Kidney (tissue), 14 donors: ENCODE results near the gene LTF. TPM values are rescaled to one million over a fixed set of nuclear protein-coding genes. Genes with fewer than 3 reads are reported as not detected.

ENCODE experiments used
- DNase-seq, 5 donors: peaks; one replicate each; pipeline ENCODE4 v3.0.0-alpha.2; 2013 to 2020
- FAIRE-seq: peaks from 2 replicates; lab custom pipeline; 2012; peaks lifted over from hg19 to GRCh38; lab: Jason Lieb, UNC
- H3K27ac ChIP-seq, 2 donors: one replicate each; pipeline ENCODE4 v1.7.0; 2013; ENCODE audit warnings: low read depth in 2 of 2, low read length in 2 of 2, inconsistent platforms in 1 of 2
- H3K27me3 ChIP-seq: one replicate; pipeline ENCODE4 v1.7.1; 2013; ENCODE audit warnings: low read length, inconsistent platforms; ENCODE audit not compliant: control insufficient read depth, insufficient read depth
- H3K36me3 ChIP-seq, 3 donors: one replicate each; pipeline versions ENCODE4 v1.7.0 to v1.7.1; 2013; ENCODE audit warnings: low read length in 3 of 3, control low read depth in 1 of 3, inconsistent platforms in 1 of 3; ENCODE audit not compliant: insufficient read depth in 3 of 3, control insufficient read depth in 2 of 3
- H3K4me1 ChIP-seq, 3 donors: one replicate each; pipeline versions ENCODE4 v1.7.0 to v1.7.1; 2013; ENCODE audit warnings: low read length in 3 of 3, inconsistent platforms in 1 of 3, low read depth in 1 of 3; ENCODE audit not compliant: control insufficient read depth in 2 of 3, insufficient read depth in 2 of 3
- H3K4me3 ChIP-seq, 3 donors: one replicate each; pipeline versions ENCODE4 v1.7.0 to v1.8.1; 2013; ENCODE audit warnings: low read length in 3 of 3, control low read depth in 1 of 3, inconsistent platforms in 1 of 3
- H3K9ac ChIP-seq, 3 donors: one replicate each; pipeline versions ENCODE4 v1.7.0 to v1.7.1; 2013; ENCODE audit warnings: low read length in 3 of 3, control low read depth in 1 of 3, inconsistent platforms in 1 of 3
- H3K9me3 ChIP-seq, 3 donors: one replicate each; pipeline versions ENCODE4 v1.7.0 to v1.7.1; 2013; ENCODE audit warnings: low read length in 3 of 3, control low read depth in 1 of 3, inconsistent platforms in 1 of 3; ENCODE audit not compliant: control insufficient read depth in 2 of 3, insufficient read depth in 1 of 3
- CTCF ChIP-seq: IDR thresholded peaks from 3 replicates; pipeline ENCODE4 v1.5.1; 2012; ENCODE audit warnings: mild to moderate bottlenecking, moderate library complexity, borderline replicate concordance; ENCODE audit not compliant: insufficient read depth; ENCODE audit errors: extremely low read depth
- intact Hi-C: fragments of 100-400 bp; cut with DNase I; formaldehyde crosslinking; loops from one replicate; pipeline ENCODE4 v1.11.1; 2022
- polyA plus RNA-seq: library from polyadenylated mRNA; stranded (reverse); fragments of 350-450 nt; fragmentation: Illumina TruSeq; extraction: RNeasy Lipid Tissue Mini Kit (QIAGEN cat#74804); gene quantifications from one replicate; pipeline ENCODE4 v1.2.3, GENCODE V29; 2014; ENCODE audit warnings: low read depth, low replicate concordance; ENCODE audit not compliant: insufficient read depth
- total RNA-seq: library from RNA; stranded (reverse); fragmentation: NEBNext Ultra II Directional; extraction: Animal tissue kit (Norgen Biotek cat#: 25700); gene quantifications from one replicate; pipeline ENCODE4 v1.2.1, GENCODE V29; 2021
- donor health status: control.
- donor health status: control.
- donor health status: control.
- donor health status: control.
- donor health status: control.
- donor health status: DM: yes; HTN: yes; CAD: no.
- donor health status: Normal renal cell carcinoma (clear cell type).

LTF gene
- total and polyA plus RNA-seq, 2 donors from 2014 or later = 34.7 to 1,823 TPM

GRCh38 chr3:46423588-46423987 lies 41.1 kb downstream of the LTF start:
- DNase-seq (no peak), FAIRE-seq (no peak)
- no peak overlapping the region for H3K27ac ChIP-seq

GRCh38 chr3:46422617-46423016 lies 42.1 kb downstream of the LTF start:
- no peaks in the 10 kb centered on the region for H3K36me3 ChIP-seq
- no peak for DNase-seq
- H3K9ac ChIP-seq = no peak overlapping the region
- no peaks in the 10 kb centered on the region for H3K27me3 ChIP-seq
- intact Hi-C loops = no loop called here
- H3K4me3 ChIP-seq = no peak overlapping the region
- no peak for FAIRE-seq
- no peak for TF ChIP-seq CTCF
- H3K4me1 ChIP-seq = peaks cover 0 to 2% (median 0%) of the 10 kb centered on the region in 3 donors
- H3K27ac ChIP-seq = no peak overlapping the region
- no peaks in the 10 kb centered on the region for H3K9me3 ChIP-seq

More at GRCh38 chr3:46423588-46423987, 41.1 kb downstream of the LTF start:
- Histone ChIP-seq H3K27me3 (no peaks in the 10 kb centered on the region), H3K4me1 (peaks cover 0 to 2% (median 0%) of the 10 kb centered on the region in 3 donors), H3K4me3 (no peak overlapping the region), H3K36me3 (no peaks in the 10 kb centered on the region), H3K9ac (no peak overlapping the region), H3K9me3 (no peaks in the 10 kb centered on the region)
- TF ChIP-seq CTCF = no peak
- intact Hi-C loops = no loop called here

- no peak for DNase-seq
- no peak for TF ChIP-seq CTCF
- intact Hi-C loops = no loop called here
- Histone ChIP-seq H3K36me3 (no peaks in the 10 kb centered on the region), H3K4me3 (no peak overlapping the region), H3K9ac (no peak overlapping the region), H3K9me3 (no peaks in the 10 kb centered on the region), H3K4me1 (peaks cover 0 to 2% (median 0%) of the 10 kb centered on the region in 3 donors), H3K27ac (no peak overlapping the region), H3K27me3 (no peaks in the 10 kb centered on the region)
- FAIRE-seq = no peak
Measured at GRCh38 chr3:46420931-46421330, 43.8 kb downstream of the LTF start.

GRCh38 chr3:46419816-46420215 lies 44.9 kb downstream of the LTF start:
- H3K27ac ChIP-seq = no peak overlapping the region
- FAIRE-seq (no peak), DNase-seq (no peak)
- no peak overlapping the region for H3K4me3 ChIP-seq
- no peaks in the 10 kb centered on the region for H3K27me3 ChIP-seq
- TF ChIP-seq CTCF = no peak
- H3K9me3 ChIP-seq = no peaks in the 10 kb centered on the region
- H3K9ac ChIP-seq = no peak overlapping the region
- intact Hi-C loops = no loop called here
- H3K4me1 ChIP-seq = peaks cover 0 to 2% (median 0%) of the 10 kb centered on the region in 3 donors
- no peaks in the 10 kb centered on the region for H3K36me3 ChIP-seq
